HG03108 (cell line): ENCODE data around the gene RSRP1.

Experiments used
- ATAC-seq: cut with Tn5 transposase; IDR thresholded peaks from one replicate; pipeline ENCODE4 v1.9.1; 2021; ENCODE audit warnings: moderate library complexity; ENCODE audit not compliant: unreplicated experiment

RSRP1 gene

GRCh38 chr1:25194572-25195020 lies 52.7 kb downstream of the RSRP1 start:
- ATAC-seq, result no peak

GRCh38 chr1:25194054-25194453 lies 53.2 kb downstream of the RSRP1 start:
- no peak for ATAC-seq

GRCh38 chr1:25193229-25193628 lies 54.0 kb downstream of the RSRP1 start:
- ATAC-seq, result no peak
